Suprapubic skin (tissue), 3 donors: Measurements from ENCODE around the gene ILDR2.

Experiments used
- EP300 ChIP-seq: sonication (generic); formaldehyde crosslinking; IDR thresholded peaks from one replicate; pipeline ENCODE4 v1.6.1; 2017; ENCODE audit warnings: antibody characterized with exemption
- POLR2A ChIP-seq, 2 donors: fragments of 450-650 bp; IDR thresholded peaks; one replicate each; pipeline ENCODE4 v1.6.1; 2017; ENCODE audit warnings: antibody characterized with exemption in 2 of 2, mild to moderate bottlenecking in 2 of 2, moderate library complexity in 2 of 2
- TF ChIP-seq, protein P1 (sequence below), 2 donors: fragments of 200-600 bp in 1 of 2; fragments of 450-650 bp in 1 of 2; sonication (generic) in 1 of 2; IDR thresholded peaks; one replicate each; pipeline ENCODE4 v1.5.1; 2016 to 2019; ENCODE audit warnings: antibody characterized with exemption in 2 of 2, mild to moderate bottlenecking in 1 of 2, moderate library complexity in 1 of 2

DNA sequence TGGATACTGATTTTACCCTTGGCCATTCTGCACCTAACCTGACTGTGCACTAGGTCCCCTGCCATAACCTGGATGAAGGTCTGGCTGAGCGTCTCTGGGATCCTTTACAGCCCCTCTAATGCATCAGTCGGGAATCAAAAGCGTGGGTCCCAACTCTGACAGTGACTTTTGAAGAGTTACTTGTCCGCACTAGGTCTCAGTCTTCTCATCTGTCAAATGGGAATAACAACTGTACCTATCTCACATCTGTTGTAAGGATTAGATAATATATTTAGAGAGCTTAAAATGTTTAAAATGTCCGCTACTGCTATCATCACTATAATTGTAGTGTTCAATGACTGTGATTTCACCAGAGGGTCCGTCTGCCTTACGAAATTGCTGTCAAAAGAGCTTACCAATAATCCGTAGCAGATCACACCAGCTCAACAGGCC, 100.0 kb downstream of the ILDR2 start:
- TF ChIP-seq, protein P1, sequence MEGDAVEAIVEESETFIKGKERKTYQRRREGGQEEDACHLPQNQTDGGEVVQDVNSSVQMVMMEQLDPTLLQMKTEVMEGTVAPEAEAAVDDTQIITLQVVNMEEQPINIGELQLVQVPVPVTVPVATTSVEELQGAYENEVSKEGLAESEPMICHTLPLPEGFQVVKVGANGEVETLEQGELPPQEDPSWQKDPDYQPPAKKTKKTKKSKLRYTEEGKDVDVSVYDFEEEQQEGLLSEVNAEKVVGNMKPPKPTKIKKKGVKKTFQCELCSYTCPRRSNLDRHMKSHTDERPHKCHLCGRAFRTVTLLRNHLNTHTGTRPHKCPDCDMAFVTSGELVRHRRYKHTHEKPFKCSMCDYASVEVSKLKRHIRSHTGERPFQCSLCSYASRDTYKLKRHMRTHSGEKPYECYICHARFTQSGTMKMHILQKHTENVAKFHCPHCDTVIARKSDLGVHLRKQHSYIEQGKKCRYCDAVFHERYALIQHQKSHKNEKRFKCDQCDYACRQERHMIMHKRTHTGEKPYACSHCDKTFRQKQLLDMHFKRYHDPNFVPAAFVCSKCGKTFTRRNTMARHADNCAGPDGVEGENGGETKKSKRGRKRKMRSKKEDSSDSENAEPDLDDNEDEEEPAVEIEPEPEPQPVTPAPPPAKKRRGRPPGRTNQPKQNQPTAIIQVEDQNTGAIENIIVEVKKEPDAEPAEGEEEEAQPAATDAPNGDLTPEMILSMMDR (IDR thresholded peaks at IDR 0.05), result no peak
- no peak for TF ChIP-seq EP300
- TF ChIP-seq POLR2A (IDR thresholded peaks at IDR 0.05), result no peak
